ENCODE data around the gene ETFA. TPM values are rescaled to one million over a fixed set of nuclear protein-coding genes. Genes with fewer than 3 reads are reported as not detected.

Gene ETFA
- total RNA-seq, 2 donors from 2014 or later: 68.6 to 82.8 TPM

DNA sequence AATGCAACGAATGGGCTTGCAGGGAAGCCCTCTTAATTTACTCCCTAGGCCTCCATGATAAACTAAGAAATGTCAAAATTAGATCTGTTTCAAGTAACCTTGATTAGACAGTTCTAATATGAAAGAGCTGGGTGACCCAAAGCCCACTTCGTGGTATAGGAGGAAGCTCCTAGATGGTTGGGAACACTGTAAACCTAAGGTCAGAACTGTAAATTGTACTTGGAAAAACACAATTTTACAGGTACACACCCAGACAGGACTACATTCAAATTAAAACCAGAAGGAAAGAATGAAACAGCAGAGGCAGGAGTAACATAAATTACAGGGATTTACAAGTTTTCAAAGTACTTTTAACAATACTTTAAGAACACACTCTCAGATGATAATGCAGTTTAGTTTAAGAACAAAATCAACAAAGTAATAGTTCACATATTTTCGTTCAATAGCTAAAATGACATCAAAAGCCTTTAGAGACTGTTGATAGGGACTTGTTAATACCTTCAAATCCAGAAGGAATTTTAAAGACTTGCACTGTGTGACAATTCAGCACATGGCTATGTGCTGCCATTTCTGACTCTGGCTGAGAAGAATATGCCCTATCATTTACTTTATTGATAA, 43.7 kb upstream of the ETFA start:
- intact Hi-C loops (cut with DNase I): no loop called here

GRCh38 chr15:76353903-76354302, 42.6 kb upstream of the ETFA start:
- DNase-seq (ENCODE audit: low spot score): no peak
- H3K36me3 ChIP-seq: no peaks in the 10 kb centered on the region
- intact Hi-C loops (cut with DNase I): no loop called here
- no peak for TF ChIP-seq POLR2A (IDR thresholded peaks at IDR 0.05)
- no peak for TF ChIP-seq POLR2AphosphoS5 (IDR thresholded peaks at IDR 0.05)
- no peaks in the 10 kb centered on the region for H3K4me1 ChIP-seq (replicated peaks)
- H3K27ac ChIP-seq: no peak overlapping the region
- whole genome bisulfite sequencing: 92% methylated on average over 10 of the region's 10 CpGs
- H3K4me3 ChIP-seq: no peak overlapping the region
- no peaks in the 10 kb centered on the region for H3K9me3 ChIP-seq
- no peaks in the 10 kb centered on the region for H3K27me3 ChIP-seq (replicated peaks; ENCODE audit: insufficient read depth)

More for the DNA sequence above, 43.7 kb upstream of the ETFA start:
- Histone ChIP-seq H3K36me3 (no peaks in the 10 kb centered on the region), H3K9me3 (no peaks in the 10 kb centered on the region), H3K27me3 (replicated peaks; ENCODE audit: insufficient read depth) (no peaks in the 10 kb centered on the region), H3K4me3 (no peak overlapping the region), H3K27ac (no peak overlapping the region), H3K4me1 (replicated peaks) (peaks cover 3% of the 10 kb centered on the region)
- 63% methylated on average over 3 of the region's 3 CpGs for WGBS
- no peak for DNase-seq (ENCODE audit: low spot score)
- no peak for TF ChIP-seq CTCF (IDR thresholded peaks at IDR 0.05)
- TF ChIP-seq POLR2A (IDR thresholded peaks at IDR 0.05): no peak
- TF ChIP-seq POLR2AphosphoS5 (IDR thresholded peaks at IDR 0.05): no peak

DNA sequence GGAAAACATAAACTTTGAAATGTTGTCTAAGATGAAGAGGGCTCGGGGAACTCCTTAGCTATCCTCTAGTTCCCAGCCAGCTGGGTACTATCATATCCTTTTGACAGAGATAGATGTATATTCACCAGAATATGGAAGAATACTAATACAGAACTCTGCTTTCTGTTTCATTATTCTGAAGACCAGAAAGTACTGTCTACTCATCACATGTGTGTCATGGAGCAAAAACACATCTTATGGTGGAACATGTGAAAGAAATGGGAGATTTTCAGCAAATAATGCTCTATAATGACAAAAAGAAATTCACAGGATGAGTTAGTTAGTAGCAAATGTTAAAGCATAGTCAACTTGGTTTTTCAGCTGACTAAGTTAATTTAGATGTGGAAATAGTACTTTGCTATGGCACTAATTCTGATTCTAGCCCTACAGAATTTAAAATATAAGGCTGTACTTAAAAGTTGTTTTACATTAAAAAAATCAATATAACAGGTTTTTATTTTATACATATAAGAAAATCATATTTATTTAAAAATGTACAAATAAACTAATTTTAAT, 41.8 kb upstream of the ETFA start:
- WGBS: 93% methylated on average over 1 of the region's 1 CpG
- intact Hi-C loops (cut with DNase I): no loop called here
- DNase-seq (ENCODE audit: low spot score): no peak
- Histone ChIP-seq H3K27me3 (replicated peaks; ENCODE audit: insufficient read depth) (no peaks in the 10 kb centered on the region), H3K27ac (no peak overlapping the region), H3K36me3 (no peaks in the 10 kb centered on the region), H3K9me3 (no peaks in the 10 kb centered on the region), H3K4me1 (replicated peaks) (no peaks in the 10 kb centered on the region), H3K4me3 (no peak overlapping the region)
- TF ChIP-seq POLR2A (IDR thresholded peaks at IDR 0.05): no peak
- TF ChIP-seq CTCF (IDR thresholded peaks at IDR 0.05): no peak

DNA sequence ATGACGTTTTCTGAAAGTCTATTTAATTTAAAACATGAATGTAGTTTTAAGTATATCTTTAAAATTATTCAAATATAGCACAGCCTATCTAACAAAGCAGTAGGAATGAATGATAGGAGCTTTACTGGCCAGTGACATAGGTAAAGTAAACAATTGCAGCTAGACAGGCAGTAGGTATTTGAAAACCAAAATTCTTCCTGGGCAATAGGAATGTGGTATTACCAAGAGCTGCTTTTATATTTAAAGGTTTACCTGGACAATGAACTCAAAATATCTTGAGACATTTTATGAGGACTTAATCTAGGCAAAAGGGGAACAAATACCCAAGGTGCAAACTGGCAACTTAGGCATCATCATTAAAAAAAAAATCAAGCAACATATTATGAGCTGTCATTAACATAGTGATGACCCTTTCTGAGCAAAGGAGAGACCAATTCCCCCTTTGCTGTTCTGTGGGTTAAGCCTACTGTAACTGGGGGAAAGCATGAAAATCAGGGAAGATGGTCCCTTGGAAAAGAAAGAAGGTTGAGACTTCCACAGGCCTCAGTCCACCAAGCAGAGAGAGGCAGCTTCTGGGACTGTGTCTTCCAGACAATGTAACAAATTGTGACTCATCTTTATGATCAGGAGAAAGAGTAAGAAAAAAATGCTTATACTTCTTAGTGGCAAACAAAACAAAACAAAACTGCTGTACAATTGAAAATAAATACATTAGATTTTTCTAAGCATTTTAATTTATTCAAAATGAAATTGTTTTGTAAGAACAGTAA, 38.2 kb upstream of the ETFA start:
- WGBS: 96% methylated on average over 1 of the region's 1 CpG
- Histone ChIP-seq H3K9me3 (no peaks in the 10 kb centered on the region), H3K4me3 (no peak overlapping the region), H3K27me3 (replicated peaks; ENCODE audit: insufficient read depth) (peaks cover 13% of the 10 kb centered on the region), H3K4me1 (replicated peaks) (peaks cover 4% of the 10 kb centered on the region), H3K27ac (no peak overlapping the region), H3K36me3 (no peaks in the 10 kb centered on the region)
- TF ChIP-seq POLR2A (IDR thresholded peaks at IDR 0.05): no peak
- no peak for TF ChIP-seq CTCF (IDR thresholded peaks at IDR 0.05)
- no peak for TF ChIP-seq POLR2AphosphoS5 (IDR thresholded peaks at IDR 0.05)
- intact Hi-C loops (cut with DNase I): no loop called here
- no peak for DNase-seq (ENCODE audit: low spot score)

DNA sequence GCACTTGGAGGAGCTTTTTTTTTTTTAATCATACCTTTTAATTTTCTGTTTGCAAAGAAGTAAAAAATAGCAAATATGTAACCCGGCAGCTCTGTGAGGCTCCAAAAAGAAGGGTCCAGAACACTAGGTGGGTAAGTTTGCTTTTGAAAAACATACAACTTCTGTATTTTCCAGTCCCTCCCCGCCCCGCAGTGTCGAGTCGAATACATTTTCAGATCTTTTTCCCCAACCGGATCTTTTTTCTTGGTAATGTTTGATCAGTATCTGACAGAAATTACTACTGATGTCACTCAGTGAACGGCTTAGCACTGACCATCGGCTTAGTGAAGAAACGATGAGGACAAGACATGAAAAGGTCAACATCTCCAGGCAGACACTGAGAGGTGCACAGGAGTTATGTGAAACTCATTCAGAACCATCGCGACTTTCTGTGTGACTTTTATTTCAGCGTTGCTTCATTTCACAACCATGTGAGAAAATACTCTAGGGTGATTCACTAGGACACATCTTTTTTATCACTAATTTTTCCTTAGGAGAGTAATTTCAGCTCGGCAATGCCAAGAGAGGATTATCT, 36.3 kb upstream of the ETFA start:
- DNase-seq (ENCODE audit: low spot score): no peak
- Histone ChIP-seq H3K27me3 (replicated peaks; ENCODE audit: insufficient read depth) (peaks cover 19% of the 10 kb centered on the region), H3K4me3 (peak overlapping the region; percentile 33 to 36), H3K27ac (peak overlapping the region in 1 of 2 donors; percentile 57), H3K4me1 (replicated peaks) (peaks cover 4% of the 10 kb centered on the region), H3K9me3 (no peaks in the 10 kb centered on the region), H3K36me3 (no peaks in the 10 kb centered on the region)
- intact Hi-C loops (cut with DNase I): no loop called here
- 77% methylated on average over 13 of the region's 13 CpGs for WGBS
- TF ChIP-seq CTCF (IDR thresholded peaks at IDR 0.05) (no peak), POLR2AphosphoS5 (IDR thresholded peaks at IDR 0.05) (no peak), POLR2A (IDR thresholded peaks at IDR 0.05) (no peak)

Measured in prostate gland (tissue), 2 donors.